IPS-18c (cell line): ENCODE measurements around the gene ERBB4.

ENCODE experiments used
- H3K4me3 ChIP-seq: 2 replicates; pipeline ENCODE4 v1.7.0; 2013; ENCODE audit warnings: low read depth, mild to moderate bottlenecking, low read length, moderate library complexity; ENCODE audit not compliant: insufficient read depth
- H3K9me3 ChIP-seq: one replicate; pipeline ENCODE4 v1.6.1; 2013; ENCODE audit warnings: mild to moderate bottlenecking, low read length, moderate library complexity; ENCODE audit not compliant: control insufficient read depth, insufficient read depth

The ERBB4 gene

DNA sequence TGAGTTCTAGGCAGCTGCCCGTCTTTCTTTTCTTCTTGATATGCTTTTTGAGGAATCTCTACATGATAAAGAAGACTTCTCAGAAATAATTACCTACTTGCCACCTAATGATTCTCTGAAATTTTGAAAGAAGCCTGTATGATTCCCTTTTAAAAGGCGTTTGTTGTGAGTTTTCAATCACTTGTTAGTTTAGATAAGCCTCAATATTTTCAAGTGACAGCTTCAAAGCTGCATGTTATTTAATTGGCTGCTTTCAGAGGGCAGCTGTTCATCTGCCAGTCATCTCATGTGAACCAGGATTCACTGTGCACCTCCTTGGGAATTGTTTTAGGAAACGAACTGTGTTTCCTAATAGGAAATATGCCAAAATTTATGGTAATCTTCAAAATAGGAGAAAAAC lies 1044.1 kb downstream of the ERBB4 start:
- H3K9me3 ChIP-seq, result no peaks in the 10 kb centered on the region
- H3K4me3 ChIP-seq, result no peak overlapping the region

DNA sequence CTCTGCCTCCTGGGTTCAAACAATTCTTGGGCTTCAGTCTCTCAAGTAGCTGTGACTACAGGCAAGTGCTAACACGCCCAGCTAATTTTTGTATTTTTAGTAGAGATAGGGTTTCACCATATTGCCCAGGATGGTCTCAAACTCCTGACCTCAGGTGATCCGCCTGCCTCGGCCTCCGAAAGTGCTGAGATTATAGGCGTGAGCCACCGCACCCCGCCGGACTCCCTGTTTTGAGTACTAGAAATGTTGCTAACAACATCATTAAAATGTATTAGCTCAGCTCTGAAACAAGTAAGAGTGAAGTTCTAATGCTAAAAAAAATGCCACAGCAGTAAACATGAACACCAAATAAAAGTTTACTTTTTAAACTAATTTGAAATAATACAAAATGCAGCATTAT lies 1044.5 kb downstream of the ERBB4 start:
- Histone ChIP-seq H3K4me3 (no peak overlapping the region), H3K9me3 (no peaks in the 10 kb centered on the region)

DNA sequence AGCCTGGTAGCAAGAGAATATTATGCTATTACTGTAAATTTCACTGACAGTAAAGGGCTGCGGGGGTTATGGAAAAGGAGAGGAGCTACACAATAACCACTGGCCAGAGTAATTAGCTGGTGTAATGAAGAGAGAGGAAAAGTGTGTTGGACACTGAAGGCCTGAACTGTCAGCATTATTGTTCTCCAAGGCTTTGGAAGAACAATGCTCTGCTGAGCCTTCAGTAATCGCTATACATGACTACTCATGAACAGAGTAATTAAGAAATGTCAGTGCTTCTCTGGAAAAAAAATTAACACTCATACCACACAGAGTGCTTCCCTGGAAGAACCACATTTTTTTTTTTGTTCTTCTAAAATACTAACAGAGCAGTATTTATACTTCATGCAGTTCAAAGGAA lies 1050.9 kb downstream of the ERBB4 start:
- Histone ChIP-seq H3K9me3 (no peaks in the 10 kb centered on the region), H3K4me3 (no peak overlapping the region)

GRCh38 chr2:211479536-211480150 lies 1059.0 kb downstream of the ERBB4 start:
- Histone ChIP-seq H3K9me3 (no peaks in the 10 kb centered on the region), H3K4me3 (no peak overlapping the region)

DNA sequence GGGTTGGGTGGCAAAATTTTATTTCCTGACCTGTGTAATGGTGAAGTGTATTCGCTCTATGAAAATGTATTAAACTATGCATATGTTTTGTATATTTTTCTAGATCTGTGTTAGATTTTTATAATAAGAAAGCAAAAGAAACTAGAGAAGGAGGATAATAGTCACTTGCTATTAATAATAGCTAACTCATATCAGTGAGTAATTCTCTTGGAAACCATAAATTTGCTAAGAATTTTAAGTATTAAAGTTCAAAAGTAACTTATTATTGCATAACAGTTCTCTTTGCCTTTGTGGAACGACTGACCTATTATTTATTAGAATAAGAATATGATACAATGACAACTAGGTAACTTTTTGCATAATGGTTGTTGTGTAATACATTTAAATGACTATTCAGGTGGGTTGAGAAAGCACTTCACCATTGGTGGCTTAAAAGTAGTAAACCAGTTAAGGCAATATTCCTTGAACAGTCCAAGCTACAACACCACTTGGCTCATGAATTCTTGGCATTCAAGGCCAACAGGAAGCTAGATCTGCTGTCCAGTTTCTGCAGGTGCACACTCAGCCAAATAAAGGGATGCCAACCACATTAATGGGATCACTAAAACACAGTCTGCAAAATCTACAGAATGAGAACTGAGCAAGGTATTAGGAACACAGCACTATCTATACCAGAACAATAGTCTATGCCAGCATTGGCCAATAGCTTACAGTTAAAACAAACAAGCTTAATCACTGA lies 1060.9 kb downstream of the ERBB4 start:
- Histone ChIP-seq H3K9me3 (no peaks in the 10 kb centered on the region), H3K4me3 (no peak overlapping the region)

- H3K9me3 ChIP-seq, result no peaks in the 10 kb centered on the region
- H3K4me3 ChIP-seq, result no peak overlapping the region
These were observed 1065.5 kb downstream of the ERBB4 start for GRCh38 chr2:211473116-211473515.

DNA sequence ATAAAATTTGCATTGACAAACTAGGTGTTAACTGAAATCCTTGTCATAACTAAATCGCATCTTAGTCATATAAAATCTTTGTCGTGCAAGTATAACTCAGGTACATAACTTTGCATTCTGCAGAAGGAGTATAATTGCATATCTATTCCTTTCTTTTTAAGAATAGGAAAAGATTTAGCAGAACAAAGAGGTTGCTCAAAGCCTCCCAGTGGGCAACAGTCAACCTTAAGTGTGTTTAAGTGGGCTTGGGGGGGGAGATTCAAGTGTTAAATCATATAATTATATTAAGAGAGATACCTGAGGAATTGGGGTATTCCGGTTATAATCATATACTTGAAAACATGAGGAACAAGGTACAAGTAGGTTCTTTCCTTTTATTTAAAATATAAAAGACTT lies 1068.9 kb downstream of the ERBB4 start:
- H3K4me3 ChIP-seq, result no peak overlapping the region
- no peaks in the 10 kb centered on the region for H3K9me3 ChIP-seq

GRCh38 chr2:211468877-211469663 lies 1069.5 kb downstream of the ERBB4 start:
- H3K9me3 ChIP-seq, result no peaks in the 10 kb centered on the region

GRCh38 chr2:211468217-211468616 lies 1070.4 kb downstream of the ERBB4 start:
- H3K9me3 ChIP-seq, result no peaks in the 10 kb centered on the region
- H3K4me3 ChIP-seq, result no peak overlapping the region

More at GRCh38 chr2:211468877-211469663, 1069.5 kb downstream of the ERBB4 start:
- H3K4me3 ChIP-seq, result no peak overlapping the region

- Histone ChIP-seq H3K9me3 (no peaks in the 10 kb centered on the region), H3K4me3 (no peak overlapping the region)
These were observed 1075.2 kb downstream of the ERBB4 start for GRCh38 chr2:211463397-211463796.

GRCh38 chr2:211458974-211459373 lies 1079.6 kb downstream of the ERBB4 start:
- no peaks in the 10 kb centered on the region for H3K9me3 ChIP-seq
- H3K4me3 ChIP-seq, result no peak overlapping the region

DNA sequence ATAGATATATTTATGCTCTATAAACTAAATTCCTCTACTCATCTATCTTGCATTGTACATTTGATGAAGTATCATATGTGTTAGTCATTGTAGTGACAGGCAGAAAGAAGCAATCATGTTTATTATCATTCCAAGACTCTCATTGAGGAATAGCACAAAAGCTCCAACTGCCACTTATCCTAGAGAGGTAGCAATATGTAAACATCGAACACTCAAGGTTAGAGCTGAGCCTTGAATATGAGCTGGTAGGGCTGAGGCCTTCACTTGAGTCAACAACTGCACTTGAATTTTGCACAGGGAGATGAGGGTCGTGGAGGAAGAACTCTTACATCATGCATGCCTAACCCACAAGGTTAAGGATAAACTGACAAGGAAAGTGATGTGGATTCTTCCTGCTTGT lies 1081.3 kb downstream of the ERBB4 start:
- no peaks in the 10 kb centered on the region for H3K9me3 ChIP-seq
- H3K4me3 ChIP-seq, result no peak overlapping the region

GRCh38 chr2:211455216-211455841 lies 1083.3 kb downstream of the ERBB4 start:
- no peaks in the 10 kb centered on the region for H3K9me3 ChIP-seq
- no peak overlapping the region for H3K4me3 ChIP-seq

GRCh38 chr2:211454679-211455078 lies 1083.9 kb downstream of the ERBB4 start:
- H3K9me3 ChIP-seq, result no peaks in the 10 kb centered on the region
- no peak overlapping the region for H3K4me3 ChIP-seq

GRCh38 chr2:211453311-211453887 lies 1085.2 kb downstream of the ERBB4 start:
- no peak overlapping the region for H3K4me3 ChIP-seq
- no peaks in the 10 kb centered on the region for H3K9me3 ChIP-seq

- no peak overlapping the region for H3K4me3 ChIP-seq
- no peaks in the 10 kb centered on the region for H3K9me3 ChIP-seq
These were observed 1087.0 kb downstream of the ERBB4 start for GRCh38 chr2:211451642-211452041.

GRCh38 chr2:211449819-211450218 lies 1088.8 kb downstream of the ERBB4 start:
- H3K9me3 ChIP-seq, result no peaks in the 10 kb centered on the region
- H3K4me3 ChIP-seq, result no peak overlapping the region
